DND-41 (cell line): ENCODE data around the gene AP2S1.

Source experiments
- EZH2 ChIP-seq: IDR thresholded peaks from 3 replicates; pipeline ENCODE4 v1.6.1; 2012; ENCODE audit warnings: borderline replicate concordance, low read depth, mild to moderate bottlenecking, moderate library complexity, low read length, inconsistent platforms; ENCODE audit not compliant: severe bottlenecking
- TF ChIP-seq, protein P1 (sequence below): IDR thresholded peaks from 2 replicates; pipeline ENCODE4 v1.5.1; 2012; ENCODE audit warnings: borderline replicate concordance, low read length, moderate library complexity, mild to moderate bottlenecking; ENCODE audit not compliant: poor library complexity, severe bottlenecking; ENCODE audit errors: extremely low read depth

DNA sequence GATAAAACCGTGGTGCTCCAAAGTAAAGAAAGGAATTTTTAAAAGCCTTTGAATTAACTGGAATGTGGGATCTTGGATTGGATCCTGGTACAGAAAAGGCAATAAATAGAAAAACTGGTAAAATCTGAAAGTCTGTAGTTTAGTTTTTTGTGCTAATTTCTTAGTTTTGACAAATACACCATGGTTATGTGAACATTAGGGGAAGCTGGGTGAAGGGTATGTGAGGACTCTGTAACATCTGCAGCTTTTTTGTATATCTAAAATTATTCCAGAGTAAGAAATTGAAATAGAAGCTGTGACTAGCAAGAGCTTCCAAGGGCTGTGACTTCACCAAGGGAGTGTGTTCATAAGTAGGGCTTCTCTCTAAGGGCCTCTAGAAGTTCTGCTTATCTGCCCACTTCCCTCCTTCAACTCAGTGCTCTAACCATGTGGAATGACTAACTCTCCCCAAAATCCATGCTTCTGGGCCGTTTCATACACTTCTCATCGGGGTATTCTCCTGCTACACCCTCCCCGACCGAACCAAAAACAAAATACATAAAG is 36.7 kb upstream of the AP2S1 start:
- TF ChIP-seq, protein P1, sequence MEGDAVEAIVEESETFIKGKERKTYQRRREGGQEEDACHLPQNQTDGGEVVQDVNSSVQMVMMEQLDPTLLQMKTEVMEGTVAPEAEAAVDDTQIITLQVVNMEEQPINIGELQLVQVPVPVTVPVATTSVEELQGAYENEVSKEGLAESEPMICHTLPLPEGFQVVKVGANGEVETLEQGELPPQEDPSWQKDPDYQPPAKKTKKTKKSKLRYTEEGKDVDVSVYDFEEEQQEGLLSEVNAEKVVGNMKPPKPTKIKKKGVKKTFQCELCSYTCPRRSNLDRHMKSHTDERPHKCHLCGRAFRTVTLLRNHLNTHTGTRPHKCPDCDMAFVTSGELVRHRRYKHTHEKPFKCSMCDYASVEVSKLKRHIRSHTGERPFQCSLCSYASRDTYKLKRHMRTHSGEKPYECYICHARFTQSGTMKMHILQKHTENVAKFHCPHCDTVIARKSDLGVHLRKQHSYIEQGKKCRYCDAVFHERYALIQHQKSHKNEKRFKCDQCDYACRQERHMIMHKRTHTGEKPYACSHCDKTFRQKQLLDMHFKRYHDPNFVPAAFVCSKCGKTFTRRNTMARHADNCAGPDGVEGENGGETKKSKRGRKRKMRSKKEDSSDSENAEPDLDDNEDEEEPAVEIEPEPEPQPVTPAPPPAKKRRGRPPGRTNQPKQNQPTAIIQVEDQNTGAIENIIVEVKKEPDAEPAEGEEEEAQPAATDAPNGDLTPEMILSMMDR = no peak
- TF ChIP-seq EZH2 = no peak
